A549 treated with AZD9567 at 1 μM for 4 hours (cell line): ENCODE data around the gene NLRC4. TPM values are rescaled to one million over a fixed set of nuclear protein-coding genes. Genes with fewer than 3 reads are reported as not detected.

Source experiments
- total RNA-seq: library from RNA; stranded (reverse); fragments of 200-300 nt; extraction: Qiagen RNA extraction; gene quantifications from 5 replicates; pipeline ENCODE4 v1.2.3, GENCODE V29; 2022; ENCODE audit not compliant: insufficient read depth

Gene NLRC4
- total RNA-seq = 0.02 to 0.04 TPM (median 0.02 TPM) in 4 of 5 replicates, not detected in the other

GRCh38 chr2:32264422-32265105 is at the start of gene NLRC4:
Gene NLRC4 (minus strand): TSS chr2:32264886. CDS start chr2:32256775, 8,111 bp downstream.

GRCh38 chr2:32277674-32278477 is 13.2 kb upstream of the NLRC4 start, which contains the start of gene YIPF4:
Gene YIPF4 (plus strand): TSS chr2:32277904. CDS start chr2:32278156, 252 bp downstream.

Other genes starting within 250 kb of the NLRC4 start
- 112 to 130 TPM (median 120 TPM) in 5 replicates for gene DPY30, start 225.1 kb downstream of the NLRC4 start, total RNA-seq
- gene SPAST, start 201.3 kb downstream of the NLRC4 start, total RNA-seq = 10.8 to 18.0 TPM (median 14.9 TPM) in 5 replicates
- gene SLC30A6, start 99.0 kb downstream of the NLRC4 start, total RNA-seq = 15.4 to 21.0 TPM (median 17.8 TPM) in 5 replicates
- 45.7 to 54.8 TPM (median 50.1 TPM) in 5 replicates for gene YIPF4, start 13.0 kb upstream of the NLRC4 start, total RNA-seq
- 29.1 to 38.4 TPM (median 30.0 TPM) in 5 replicates for gene BIRC6, start 92.1 kb upstream of the NLRC4 start, total RNA-seq